ENCODE results near the gene RPL10. TPM values are rescaled to one million over a fixed set of nuclear protein-coding genes. Genes with fewer than 3 reads are reported as not detected.
A peak's percentile ranks its signal among the peaks of the same experiment; 100 is the strongest.
"Not testable (repeated sequence)": the region's sequence is repeated elsewhere in the genome, so short reads cannot be mapped to it uniquely, and the experiment has no call there.

Gene RPL10
- total RNA-seq, 1 experiment from 2014 or later: 3,401 TPM

DNA sequence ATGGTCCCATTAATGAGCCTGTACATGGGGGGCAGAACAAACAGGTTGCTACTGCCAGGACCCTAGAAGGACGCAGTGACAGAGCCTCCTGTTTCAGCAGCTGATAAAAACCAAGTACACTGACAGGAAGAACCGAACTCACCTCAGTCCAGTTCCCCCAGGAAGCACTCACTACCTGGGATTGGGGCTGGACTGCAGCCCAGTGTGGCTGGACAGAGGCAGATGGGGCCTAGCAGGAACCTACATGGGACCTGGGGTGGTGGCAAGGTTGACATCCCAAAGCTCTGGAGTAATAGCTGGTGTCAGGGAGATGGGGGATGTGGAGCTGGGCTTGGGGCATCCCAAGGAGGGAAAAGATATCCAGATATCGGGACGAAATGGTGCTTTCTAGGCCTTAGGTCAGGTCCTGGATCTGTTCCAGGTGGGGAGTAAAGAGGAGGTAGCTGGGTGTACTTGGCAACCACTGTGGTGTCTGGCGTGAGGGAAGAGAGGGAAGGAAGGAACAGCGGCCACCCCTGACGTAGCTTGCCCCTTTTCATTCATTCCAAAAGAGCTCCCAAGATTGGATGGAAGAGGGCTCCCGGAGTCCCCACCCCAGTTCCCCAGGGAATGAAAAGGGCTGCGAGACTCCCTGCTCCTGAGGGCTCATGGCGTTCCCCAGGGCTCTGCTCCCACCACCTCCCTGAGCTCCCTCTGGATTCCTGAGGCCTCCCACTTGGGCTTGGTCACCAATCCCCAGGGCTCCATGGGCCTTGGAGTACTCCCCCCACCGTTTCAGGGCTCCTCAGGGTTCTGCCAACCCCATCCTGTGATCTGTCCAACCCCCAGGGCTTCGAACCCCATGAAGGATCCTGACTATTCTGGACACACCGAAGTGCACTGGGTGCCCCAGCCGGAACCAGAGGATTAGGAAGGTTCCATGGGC is 14.6 kb upstream of the RPL10 start:
- H3K9me2 ChIP-seq (replicated peaks; ENCODE audit: low read length): no peaks in the 10 kb centered on the region
- ChIA-PET POLR2A (ENCODE audit: unreplicated experiment) (no interaction called here), CTCF (interaction anchor here (1.2 kb wide), 1 partner anchor 10 kb away, joined by 3 read pairs; no protein-coding TSS in a partner anchor)
- DNase-seq: no peak
- H4K20me1 ChIP-seq (ENCODE audit: low read length): peaks cover 5% of the 10 kb centered on the region; the same call in 1 of the 2 replicates
- no peaks in the 10 kb centered on the region for H3K27me3 ChIP-seq (ENCODE audit: low read length)
- H3K9me3 ChIP-seq (ENCODE audit: low read length): no peaks in the 10 kb centered on the region
- no TSS peak for BruUV-seq (replicated peaks)
- ATAC-seq: no peak
- H3K9ac ChIP-seq (ENCODE audit: low read length): no peak overlapping the region
- no peak overlapping the region for H3K4me3 ChIP-seq (ENCODE audit: low read length)
- H2AFZ ChIP-seq (ENCODE audit: low read length): no peak overlapping the region
- intact Hi-C loops (cut with micrococcal nuclease): no loop called here
- H3F3A ChIP-seq (ENCODE audit: low read length, unreplicated experiment): no peaks in the 10 kb centered on the region
- H3K4me1 ChIP-seq (ENCODE audit: insufficient read depth, low read length): 0 out of 2 replicates have a peak, but pooled peaks cover 8% of the 10 kb centered on the region
- H3K36me3 ChIP-seq (ENCODE audit: low read depth, low read length): no peaks in the 10 kb centered on the region; the same call in 1 of the 2 replicates
- no peak overlapping the region for H3K4me2 ChIP-seq (ENCODE audit: low read length)
- H3K79me2 ChIP-seq (ENCODE audit: low read length): peaks cover 19% of the 10 kb centered on the region
- TF ChIP-seq, protein P1, sequence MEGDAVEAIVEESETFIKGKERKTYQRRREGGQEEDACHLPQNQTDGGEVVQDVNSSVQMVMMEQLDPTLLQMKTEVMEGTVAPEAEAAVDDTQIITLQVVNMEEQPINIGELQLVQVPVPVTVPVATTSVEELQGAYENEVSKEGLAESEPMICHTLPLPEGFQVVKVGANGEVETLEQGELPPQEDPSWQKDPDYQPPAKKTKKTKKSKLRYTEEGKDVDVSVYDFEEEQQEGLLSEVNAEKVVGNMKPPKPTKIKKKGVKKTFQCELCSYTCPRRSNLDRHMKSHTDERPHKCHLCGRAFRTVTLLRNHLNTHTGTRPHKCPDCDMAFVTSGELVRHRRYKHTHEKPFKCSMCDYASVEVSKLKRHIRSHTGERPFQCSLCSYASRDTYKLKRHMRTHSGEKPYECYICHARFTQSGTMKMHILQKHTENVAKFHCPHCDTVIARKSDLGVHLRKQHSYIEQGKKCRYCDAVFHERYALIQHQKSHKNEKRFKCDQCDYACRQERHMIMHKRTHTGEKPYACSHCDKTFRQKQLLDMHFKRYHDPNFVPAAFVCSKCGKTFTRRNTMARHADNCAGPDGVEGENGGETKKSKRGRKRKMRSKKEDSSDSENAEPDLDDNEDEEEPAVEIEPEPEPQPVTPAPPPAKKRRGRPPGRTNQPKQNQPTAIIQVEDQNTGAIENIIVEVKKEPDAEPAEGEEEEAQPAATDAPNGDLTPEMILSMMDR (conservative IDR thresholded peaks at IDR 0.05; ENCODE audit: low read depth, low read length): no peak
- TF ChIP-seq EZH2 (IDR thresholded peaks at IDR 0.05; ENCODE audit: low read length, unreplicated experiment): no peak
- no peak for TF ChIP-seq EZH2phosphoT487 (IDR thresholded peaks at IDR 0.05; ENCODE audit: borderline replicate concordance, low read length)
- H3K27ac ChIP-seq (ENCODE audit: low read length): no peak overlapping the region

DNA sequence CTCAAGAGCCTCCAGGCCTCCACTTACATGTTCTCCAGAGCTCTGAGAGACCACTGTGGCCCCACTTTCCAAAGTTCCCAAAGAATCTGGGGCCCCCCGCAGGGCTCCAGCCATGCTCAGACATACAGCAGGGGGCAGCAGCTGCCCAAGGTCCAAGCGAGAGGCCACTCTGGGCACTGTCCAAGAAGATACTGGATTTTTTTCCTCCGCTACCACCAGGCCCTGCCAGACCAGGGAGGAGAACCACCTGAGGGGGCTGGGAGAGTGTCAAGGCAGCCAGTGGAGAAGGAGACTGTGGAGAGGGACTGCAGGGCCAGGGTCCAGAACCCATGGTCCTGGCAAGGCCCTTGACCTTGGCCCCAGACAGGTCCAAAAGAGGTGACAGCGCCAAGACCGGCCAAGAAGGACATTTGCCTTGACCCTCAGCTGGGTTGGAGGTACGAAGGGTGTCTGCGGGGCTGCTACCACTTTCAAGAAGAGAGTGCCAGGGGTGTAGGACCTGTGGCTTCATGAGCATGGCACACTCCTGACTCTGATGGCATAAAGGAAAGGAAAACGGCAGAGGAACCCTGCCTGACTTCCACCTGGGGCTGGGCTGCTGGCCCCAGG is 13.8 kb upstream of the RPL10 start:
- Histone ChIP-seq H3K4me1 (ENCODE audit: insufficient read depth, low read length) (0 out of 2 replicates have a peak, but pooled peaks cover 8% of the 10 kb centered on the region), H2AFZ (ENCODE audit: low read length) (no peak overlapping the region), H3K9me2 (replicated peaks; ENCODE audit: low read length) (no peaks in the 10 kb centered on the region), H3K36me3 (ENCODE audit: low read depth, low read length) (no peaks in the 10 kb centered on the region; the same call in 1 of the 2 replicates), H3K9me3 (ENCODE audit: low read length) (no peaks in the 10 kb centered on the region), H4K20me1 (ENCODE audit: low read length) (peaks cover 5% of the 10 kb centered on the region; the same call in 1 of the 2 replicates), H3K4me2 (ENCODE audit: low read length) (no peak overlapping the region), H3K27ac (ENCODE audit: low read length) (no peak overlapping the region), H3K27me3 (ENCODE audit: low read length) (no peaks in the 10 kb centered on the region), H3K79me2 (ENCODE audit: low read length) (peaks cover 16% of the 10 kb centered on the region), H3K9ac (ENCODE audit: low read length) (no peak overlapping the region), H3K4me3 (ENCODE audit: low read length) (no peak overlapping the region), H3F3A (ENCODE audit: low read length, unreplicated experiment) (no peaks in the 10 kb centered on the region)
- ATAC-seq: no peak
- TF ChIP-seq, protein P1 (conservative IDR thresholded peaks at IDR 0.05; ENCODE audit: low read depth, low read length): peak; percentile 50
- TF ChIP-seq EZH2phosphoT487 (IDR thresholded peaks at IDR 0.05; ENCODE audit: borderline replicate concordance, low read length): no peak
- no TSS peak for BruUV-seq (replicated peaks)
- ChIA-PET POLR2A (ENCODE audit: unreplicated experiment) (no interaction called here), CTCF (interaction anchor here (1.2 kb wide), 1 partner anchor 11 kb away, joined by 3 read pairs; no protein-coding TSS in a partner anchor)
- intact Hi-C loops (cut with micrococcal nuclease): no loop called here
- DNase-seq: no peak

- peak; percentile 20 for ATAC-seq
- H3K27me3 ChIP-seq (ENCODE audit: low read length): not testable (repeated sequence)
Measured at GRCh38 chrX:154388094-154388493, 10.1 kb upstream of the RPL10 start.

GRCh38 chrX:154388649-154389048 is 9.5 kb upstream of the RPL10 start:
- BruUV-seq (replicated peaks); H3K27ac ChIP-seq (ENCODE audit: low read length); H3F3A ChIP-seq (ENCODE audit: low read length, unreplicated experiment); H2AFZ ChIP-seq (ENCODE audit: low read length); H3K36me3 ChIP-seq (ENCODE audit: low read depth, low read length); H4K20me1 ChIP-seq (ENCODE audit: low read length); H3K4me2 ChIP-seq (ENCODE audit: low read length); H3K4me3 ChIP-seq (ENCODE audit: low read length); H3K27me3 ChIP-seq (ENCODE audit: low read length); H3K79me2 ChIP-seq (ENCODE audit: low read length); H3K4me1 ChIP-seq (ENCODE audit: insufficient read depth, low read length); POLR2A ChIA-PET (ENCODE audit: unreplicated experiment); H3K9ac ChIP-seq (ENCODE audit: low read length); H3K9me3 ChIP-seq (ENCODE audit: low read length); DNase-seq; H3K9me2 ChIP-seq (replicated peaks; ENCODE audit: low read length); intact Hi-C loops (cut with micrococcal nuclease); CTCF ChIA-PET: not testable (repeated sequence)
- ATAC-seq: peak; percentile 3

More at GRCh38 chrX:154388094-154388493, 10.1 kb upstream of the RPL10 start:
- H3K9me2 ChIP-seq (replicated peaks; ENCODE audit: low read length); H3K9ac ChIP-seq (ENCODE audit: low read length); BruUV-seq (replicated peaks); H3K4me1 ChIP-seq (ENCODE audit: insufficient read depth, low read length); H3F3A ChIP-seq (ENCODE audit: low read length, unreplicated experiment); intact Hi-C loops (cut with micrococcal nuclease); H3K36me3 ChIP-seq (ENCODE audit: low read depth, low read length); POLR2A ChIA-PET (ENCODE audit: unreplicated experiment); H3K27ac ChIP-seq (ENCODE audit: low read length); DNase-seq; H2AFZ ChIP-seq (ENCODE audit: low read length); H3K4me2 ChIP-seq (ENCODE audit: low read length); H3K79me2 ChIP-seq (ENCODE audit: low read length); H3K9me3 ChIP-seq (ENCODE audit: low read length); H4K20me1 ChIP-seq (ENCODE audit: low read length); CTCF ChIA-PET; H3K4me3 ChIP-seq (ENCODE audit: low read length): not testable (repeated sequence)

Measured in PC-3 (cell line).